HepG2 (cell line): ENCODE data around the gene TMX4. TPM values are rescaled to one million over a fixed set of nuclear protein-coding genes. Genes with fewer than 3 reads are reported as not detected.

Source experiments
- HHEX ChIP-seq: IDR thresholded peaks from 2 replicates; pipeline ENCODE4 v1.6.1; 2016; ENCODE audit warnings: control low read depth
- KLF16 ChIP-seq, 2 experiments: sonication (generic) in 1 of 2; formaldehyde crosslinking in 1 of 2; IDR thresholded peaks; 2 replicates each; pipeline versions ENCODE4 v1.6.1 to v1.8.0; 2016 to 2023; ENCODE audit warnings: missing genetic modification reagents in 2 of 2, missing compliant biosample characterization in 1 of 2
- MATR3 ChIP-seq: sonication (generic); formaldehyde crosslinking; IDR thresholded peaks from 2 replicates; pipeline ENCODE4 v1.4.0; 2020; ENCODE audit warnings: missing genetic modification reagents
- NR2F2 ChIP-seq: IDR thresholded peaks from 2 replicates; pipeline ENCODE4 v1.6.1; 2012; ENCODE audit warnings: low read depth, inconsistent platforms, borderline replicate concordance
- SALL1 ChIP-seq: sonication (generic); formaldehyde crosslinking; IDR thresholded peaks from 2 replicates; pipeline ENCODE4 v1.8.0; 2022; ENCODE audit warnings: mild to moderate bottlenecking, missing genetic modification reagents
- TMF1 ChIP-seq: sonication (generic); formaldehyde crosslinking; IDR thresholded peaks from 2 replicates; pipeline ENCODE4 v1.8.1; 2022; ENCODE audit warnings: low read depth, missing genetic modification reagents
- ZNF598 ChIP-seq: sonication (generic); formaldehyde crosslinking; IDR thresholded peaks from 2 replicates; pipeline ENCODE4 v1.5.1; 2020; ENCODE audit warnings: mild to moderate bottlenecking, missing genetic modification reagents, borderline replicate concordance
- ZNF816 ChIP-seq: sonication (generic); formaldehyde crosslinking; IDR thresholded peaks from 2 replicates; pipeline ENCODE4 v1.8.0; 2022; ENCODE audit warnings: missing genetic modification reagents, mild to moderate bottlenecking, borderline replicate concordance
- ZNF883 ChIP-seq: sonication (generic); formaldehyde crosslinking; IDR thresholded peaks from 2 replicates; pipeline ENCODE4 v1.5.1; 2020; ENCODE audit warnings: mild to moderate bottlenecking, missing genetic modification reagents; ENCODE audit errors: not compliant biosample characterization
- polyA plus RNA-seq, 8 experiments: library from polyadenylated mRNA; depleted of rRNA in 3 of 8; stranded (reverse) in 7 of 8; unstranded in 1 of 8; fragments of >200 nt; fragmentation: Illumina TruSeq in 4 of 8; extraction: Trizol in 4 of 8; gene quantifications; 2 replicates each; pipeline versions ENCODE4 v1.2.1 to v1.2.3, GENCODE V29; 2011 to 2016; ENCODE audit warnings: low read depth in 4 of 8, missing spikeins in 1 of 8, mixed read lengths in 1 of 8; ENCODE audit not compliant: insufficient read depth in 1 of 8
- total RNA-seq, 5 experiments: library from RNA; depleted of rRNA; stranded (reverse); fragments of >200 nt; fragmentation: Illumina TruSeq; extraction: Trizol; gene quantifications; 2 replicates each; pipeline ENCODE4 v1.2.3, GENCODE V29; 2016; ENCODE audit warnings: low read depth in 1 of 5
- TF ChIP-seq, protein P1 (sequence below): sonication (generic); formaldehyde crosslinking; IDR thresholded peaks from 2 replicates; pipeline ENCODE4 v1.5.1; 2020; ENCODE audit warnings: mild to moderate bottlenecking, missing genetic modification reagents, moderate library complexity
- TF ChIP-seq, protein P2 (sequence below): IDR thresholded peaks from 2 replicates; pipeline ENCODE4 v1.4.0; 2020; ENCODE audit warnings: mild to moderate bottlenecking, missing genetic modification reagents
- TF ChIP-seq, protein P3 (sequence below): sonication (generic); formaldehyde crosslinking; IDR thresholded peaks from 2 replicates; pipeline ENCODE4 v1.4.0; 2020; ENCODE audit warnings: missing genetic modification reagents; ENCODE audit errors: not compliant biosample characterization
- TF ChIP-seq, protein P4 (sequence below): IDR thresholded peaks from 2 replicates; pipeline ENCODE4 v1.6.1; 2016
- TF ChIP-seq, protein P5 (sequence below): sonication (generic); formaldehyde crosslinking; IDR thresholded peaks from 2 replicates; pipeline ENCODE4 v1.8.0; 2022; ENCODE audit warnings: mild to moderate bottlenecking, missing genetic modification reagents, moderate library complexity
- TF ChIP-seq, protein P6 (sequence below): IDR thresholded peaks from 2 replicates; pipeline ENCODE4 v1.6.1; 2018; ENCODE audit warnings: missing genetic modification reagents, mild to moderate bottlenecking, missing compliant biosample characterization

TMX4 gene
- total and polyA plus RNA-seq, 2 of the 13 experiments (the other 11 are each of a cell fraction or from before 2014, with no cell fraction given) = 7.6 to 21.4 TPM

DNA sequence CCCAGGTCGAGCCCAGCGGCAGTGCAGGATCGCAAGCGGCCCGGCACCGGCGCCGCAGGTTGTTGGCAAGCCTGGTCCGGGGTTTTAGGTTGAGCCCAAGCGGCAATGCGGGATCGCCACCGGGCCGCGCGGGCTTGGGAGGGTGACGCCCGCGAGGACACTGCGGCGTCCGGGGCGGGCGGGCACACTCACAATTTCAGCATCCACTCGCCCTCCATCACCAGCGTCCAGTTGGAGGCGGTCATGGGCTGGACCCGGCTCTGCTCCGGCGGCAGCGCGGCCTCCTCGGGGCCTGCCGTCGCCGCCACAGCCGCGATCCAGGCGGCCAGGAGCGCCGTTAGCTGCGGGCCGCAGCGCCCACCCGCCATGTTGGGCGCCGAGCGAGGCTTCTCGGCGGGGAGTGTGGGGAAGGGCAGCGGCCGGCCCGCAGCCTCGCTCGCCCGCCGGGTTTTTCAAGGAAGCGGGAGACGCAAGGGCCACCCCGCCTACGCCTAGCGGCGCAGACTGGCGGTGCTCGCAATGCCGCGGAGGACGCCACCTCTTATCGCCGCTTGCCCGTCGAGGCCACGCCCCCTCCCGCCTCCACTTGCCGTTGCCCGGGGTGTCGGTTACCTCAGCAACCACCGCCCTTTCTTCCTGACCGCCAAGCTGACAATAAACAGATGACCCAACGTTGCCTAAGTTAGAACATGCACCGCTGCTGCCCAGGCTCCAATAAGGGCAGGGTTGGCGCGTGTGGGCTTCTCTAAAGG, at the start of gene TMX4 (continued):
- TF ChIP-seq, protein P1, sequence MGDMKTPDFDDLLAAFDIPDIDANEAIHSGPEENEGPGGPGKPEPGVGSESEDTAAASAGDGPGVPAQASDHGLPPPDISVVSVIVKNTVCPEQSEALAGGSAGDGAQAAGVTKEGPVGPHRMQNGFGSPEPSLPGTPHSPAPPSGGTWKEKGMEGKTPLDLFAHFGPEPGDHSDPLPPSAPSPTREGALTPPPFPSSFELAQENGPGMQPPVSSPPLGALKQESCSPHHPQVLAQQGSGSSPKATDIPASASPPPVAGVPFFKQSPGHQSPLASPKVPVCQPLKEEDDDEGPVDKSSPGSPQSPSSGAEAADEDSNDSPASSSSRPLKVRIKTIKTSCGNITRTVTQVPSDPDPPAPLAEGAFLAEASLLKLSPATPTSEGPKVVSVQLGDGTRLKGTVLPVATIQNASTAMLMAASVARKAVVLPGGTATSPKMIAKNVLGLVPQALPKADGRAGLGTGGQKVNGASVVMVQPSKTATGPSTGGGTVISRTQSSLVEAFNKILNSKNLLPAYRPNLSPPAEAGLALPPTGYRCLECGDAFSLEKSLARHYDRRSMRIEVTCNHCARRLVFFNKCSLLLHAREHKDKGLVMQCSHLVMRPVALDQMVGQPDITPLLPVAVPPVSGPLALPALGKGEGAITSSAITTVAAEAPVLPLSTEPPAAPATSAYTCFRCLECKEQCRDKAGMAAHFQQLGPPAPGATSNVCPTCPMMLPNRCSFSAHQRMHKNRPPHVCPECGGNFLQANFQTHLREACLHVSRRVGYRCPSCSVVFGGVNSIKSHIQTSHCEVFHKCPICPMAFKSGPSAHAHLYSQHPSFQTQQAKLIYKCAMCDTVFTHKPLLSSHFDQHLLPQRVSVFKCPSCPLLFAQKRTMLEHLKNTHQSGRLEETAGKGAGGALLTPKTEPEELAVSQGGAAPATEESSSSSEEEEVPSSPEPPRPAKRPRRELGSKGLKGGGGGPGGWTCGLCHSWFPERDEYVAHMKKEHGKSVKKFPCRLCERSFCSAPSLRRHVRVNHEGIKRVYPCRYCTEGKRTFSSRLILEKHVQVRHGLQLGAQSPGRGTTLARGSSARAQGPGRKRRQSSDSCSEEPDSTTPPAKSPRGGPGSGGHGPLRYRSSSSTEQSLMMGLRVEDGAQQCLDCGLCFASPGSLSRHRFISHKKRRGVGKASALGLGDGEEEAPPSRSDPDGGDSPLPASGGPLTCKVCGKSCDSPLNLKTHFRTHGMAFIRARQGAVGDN (CRISPR knock-in tag) = peak; percentile 98
- peak in 1 of 2 experiments; percentile 83; a peak in 2 of 4 replicates for TF ChIP-seq KLF16 (CRISPR knock-in tag; IDR thresholded peaks at IDR 0.05)
- TF ChIP-seq, protein P2, sequence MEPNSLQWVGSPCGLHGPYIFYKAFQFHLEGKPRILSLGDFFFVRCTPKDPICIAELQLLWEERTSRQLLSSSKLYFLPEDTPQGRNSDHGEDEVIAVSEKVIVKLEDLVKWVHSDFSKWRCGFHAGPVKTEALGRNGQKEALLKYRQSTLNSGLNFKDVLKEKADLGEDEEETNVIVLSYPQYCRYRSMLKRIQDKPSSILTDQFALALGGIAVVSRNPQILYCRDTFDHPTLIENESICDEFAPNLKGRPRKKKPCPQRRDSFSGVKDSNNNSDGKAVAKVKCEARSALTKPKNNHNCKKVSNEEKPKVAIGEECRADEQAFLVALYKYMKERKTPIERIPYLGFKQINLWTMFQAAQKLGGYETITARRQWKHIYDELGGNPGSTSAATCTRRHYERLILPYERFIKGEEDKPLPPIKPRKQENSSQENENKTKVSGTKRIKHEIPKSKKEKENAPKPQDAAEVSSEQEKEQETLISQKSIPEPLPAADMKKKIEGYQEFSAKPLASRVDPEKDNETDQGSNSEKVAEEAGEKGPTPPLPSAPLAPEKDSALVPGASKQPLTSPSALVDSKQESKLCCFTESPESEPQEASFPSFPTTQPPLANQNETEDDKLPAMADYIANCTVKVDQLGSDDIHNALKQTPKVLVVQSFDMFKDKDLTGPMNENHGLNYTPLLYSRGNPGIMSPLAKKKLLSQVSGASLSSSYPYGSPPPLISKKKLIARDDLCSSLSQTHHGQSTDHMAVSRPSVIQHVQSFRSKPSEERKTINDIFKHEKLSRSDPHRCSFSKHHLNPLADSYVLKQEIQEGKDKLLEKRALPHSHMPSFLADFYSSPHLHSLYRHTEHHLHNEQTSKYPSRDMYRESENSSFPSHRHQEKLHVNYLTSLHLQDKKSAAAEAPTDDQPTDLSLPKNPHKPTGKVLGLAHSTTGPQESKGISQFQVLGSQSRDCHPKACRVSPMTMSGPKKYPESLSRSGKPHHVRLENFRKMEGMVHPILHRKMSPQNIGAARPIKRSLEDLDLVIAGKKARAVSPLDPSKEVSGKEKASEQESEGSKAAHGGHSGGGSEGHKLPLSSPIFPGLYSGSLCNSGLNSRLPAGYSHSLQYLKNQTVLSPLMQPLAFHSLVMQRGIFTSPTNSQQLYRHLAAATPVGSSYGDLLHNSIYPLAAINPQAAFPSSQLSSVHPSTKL (CRISPR knock-in tag) = peak; percentile 60; the same call in 1 of the 2 replicates
- peak; percentile 88; the same call in 1 of the 2 replicates for TF ChIP-seq ZNF598 (CRISPR knock-in tag)
- TF ChIP-seq, protein P3, sequence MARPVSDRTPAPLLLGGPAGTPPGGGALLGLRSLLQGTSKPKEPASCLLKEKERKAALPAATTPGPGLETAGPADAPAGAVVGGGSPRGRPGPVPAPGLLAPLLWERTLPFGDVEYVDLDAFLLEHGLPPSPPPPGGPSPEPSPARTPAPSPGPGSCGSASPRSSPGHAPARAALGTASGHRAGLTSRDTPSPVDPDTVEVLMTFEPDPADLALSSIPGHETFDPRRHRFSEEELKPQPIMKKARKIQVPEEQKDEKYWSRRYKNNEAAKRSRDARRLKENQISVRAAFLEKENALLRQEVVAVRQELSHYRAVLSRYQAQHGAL (CRISPR knock-in tag) = peak; percentile 94
- no peak for TF ChIP-seq NR2F2
- TF ChIP-seq, protein P4, sequence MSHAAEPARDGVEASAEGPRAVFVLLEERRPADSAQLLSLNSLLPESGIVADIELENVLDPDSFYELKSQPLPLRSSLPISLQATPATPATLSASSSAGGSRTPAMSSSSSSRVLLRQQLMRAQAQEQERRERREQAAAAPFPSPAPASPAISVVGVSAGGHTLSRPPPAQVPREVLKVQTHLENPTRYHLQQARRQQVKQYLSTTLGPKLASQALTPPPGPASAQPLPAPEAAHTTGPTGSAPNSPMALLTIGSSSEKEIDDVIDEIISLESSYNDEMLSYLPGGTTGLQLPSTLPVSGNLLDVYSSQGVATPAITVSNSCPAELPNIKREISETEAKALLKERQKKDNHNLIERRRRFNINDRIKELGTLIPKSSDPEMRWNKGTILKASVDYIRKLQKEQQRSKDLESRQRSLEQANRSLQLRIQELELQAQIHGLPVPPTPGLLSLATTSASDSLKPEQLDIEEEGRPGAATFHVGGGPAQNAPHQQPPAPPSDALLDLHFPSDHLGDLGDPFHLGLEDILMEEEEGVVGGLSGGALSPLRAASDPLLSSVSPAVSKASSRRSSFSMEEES = peak; percentile 65; the same call in 1 of the 2 replicates
- TF ChIP-seq MATR3 (CRISPR knock-in tag) = 0 out of 2 replicates have a peak, but pooled peaks have one; percentile 17
- TF ChIP-seq ZNF883 = peak; percentile 88
- no peak for TF ChIP-seq ZNF816
- TF ChIP-seq, protein P5, sequence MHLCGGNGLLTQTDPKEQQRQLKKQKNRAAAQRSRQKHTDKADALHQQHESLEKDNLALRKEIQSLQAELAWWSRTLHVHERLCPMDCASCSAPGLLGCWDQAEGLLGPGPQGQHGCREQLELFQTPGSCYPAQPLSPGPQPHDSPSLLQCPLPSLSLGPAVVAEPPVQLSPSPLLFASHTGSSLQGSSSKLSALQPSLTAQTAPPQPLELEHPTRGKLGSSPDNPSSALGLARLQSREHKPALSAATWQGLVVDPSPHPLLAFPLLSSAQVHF = peak; percentile 75; the same call in 1 of the 2 replicates
- 0 out of 2 replicates have a peak, but pooled peaks have one; percentile 38 for TF ChIP-seq HHEX (CRISPR knock-in tag)
- TF ChIP-seq, protein P6, sequence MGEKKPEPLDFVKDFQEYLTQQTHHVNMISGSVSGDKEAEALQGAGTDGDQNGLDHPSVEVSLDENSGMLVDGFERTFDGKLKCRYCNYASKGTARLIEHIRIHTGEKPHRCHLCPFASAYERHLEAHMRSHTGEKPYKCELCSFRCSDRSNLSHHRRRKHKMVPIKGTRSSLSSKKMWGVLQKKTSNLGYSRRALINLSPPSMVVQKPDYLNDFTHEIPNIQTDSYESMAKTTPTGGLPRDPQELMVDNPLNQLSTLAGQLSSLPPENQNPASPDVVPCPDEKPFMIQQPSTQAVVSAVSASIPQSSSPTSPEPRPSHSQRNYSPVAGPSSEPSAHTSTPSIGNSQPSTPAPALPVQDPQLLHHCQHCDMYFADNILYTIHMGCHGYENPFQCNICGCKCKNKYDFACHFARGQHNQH (CRISPR knock-in tag) = peak; percentile 90
- no peak for TF ChIP-seq TMF1 (CRISPR knock-in tag)
- TF ChIP-seq SALL1 (CRISPR knock-in tag) = peak; percentile 96
